Upper lobe of left lung (tissue), 4 donors: ENCODE measurements around the gene CEP95.

Source experiments
- POLR2AphosphoS5 ChIP-seq, 2 donors: sonication (generic); formaldehyde crosslinking; IDR thresholded peaks; one replicate each; pipeline ENCODE4 v1.5.1; 2017; ENCODE audit warnings: antibody characterized with exemption in 2 of 2
- TF ChIP-seq, protein P1 (sequence below), 6 experiments: fragments of 450-650 bp in 4 of 6; fragments of 200-600 bp in 2 of 6; sonication (generic) in 2 of 6; IDR thresholded peaks; one replicate each; pipeline ENCODE4 v1.5.1; 2016 to 2019; ENCODE audit warnings: antibody characterized with exemption in 6 of 6

DNA sequence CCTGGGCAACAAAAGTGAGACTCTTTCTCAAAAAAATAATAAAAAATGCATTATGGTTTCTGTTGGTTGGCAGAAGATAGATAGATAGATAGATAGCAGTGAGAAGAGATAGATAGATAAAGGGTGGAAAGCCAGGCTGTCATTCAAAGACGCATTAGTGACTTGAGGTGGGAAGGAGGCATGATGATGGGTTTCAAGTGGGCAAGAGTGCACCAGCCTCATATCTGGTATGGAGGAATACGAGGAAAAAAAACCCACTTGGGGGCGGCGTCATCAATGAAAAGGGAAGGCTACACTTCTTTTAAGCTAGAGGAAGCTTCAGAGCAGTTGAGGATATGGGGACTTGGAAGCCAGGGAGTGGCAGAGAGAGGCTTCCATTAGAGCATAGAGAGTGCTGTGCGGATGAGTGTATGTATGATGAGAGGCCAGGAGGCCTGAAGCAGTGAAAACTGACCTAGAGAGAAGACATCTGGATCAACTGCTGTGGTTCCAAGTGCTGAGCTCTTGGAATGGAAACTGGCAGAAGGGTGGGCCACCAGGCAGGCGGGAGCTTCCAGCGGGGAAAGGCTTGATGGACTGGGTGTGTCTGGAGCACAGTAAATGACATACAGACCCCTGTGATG, 31.8 kb downstream of the CEP95 start:
- TF ChIP-seq, protein P1, sequence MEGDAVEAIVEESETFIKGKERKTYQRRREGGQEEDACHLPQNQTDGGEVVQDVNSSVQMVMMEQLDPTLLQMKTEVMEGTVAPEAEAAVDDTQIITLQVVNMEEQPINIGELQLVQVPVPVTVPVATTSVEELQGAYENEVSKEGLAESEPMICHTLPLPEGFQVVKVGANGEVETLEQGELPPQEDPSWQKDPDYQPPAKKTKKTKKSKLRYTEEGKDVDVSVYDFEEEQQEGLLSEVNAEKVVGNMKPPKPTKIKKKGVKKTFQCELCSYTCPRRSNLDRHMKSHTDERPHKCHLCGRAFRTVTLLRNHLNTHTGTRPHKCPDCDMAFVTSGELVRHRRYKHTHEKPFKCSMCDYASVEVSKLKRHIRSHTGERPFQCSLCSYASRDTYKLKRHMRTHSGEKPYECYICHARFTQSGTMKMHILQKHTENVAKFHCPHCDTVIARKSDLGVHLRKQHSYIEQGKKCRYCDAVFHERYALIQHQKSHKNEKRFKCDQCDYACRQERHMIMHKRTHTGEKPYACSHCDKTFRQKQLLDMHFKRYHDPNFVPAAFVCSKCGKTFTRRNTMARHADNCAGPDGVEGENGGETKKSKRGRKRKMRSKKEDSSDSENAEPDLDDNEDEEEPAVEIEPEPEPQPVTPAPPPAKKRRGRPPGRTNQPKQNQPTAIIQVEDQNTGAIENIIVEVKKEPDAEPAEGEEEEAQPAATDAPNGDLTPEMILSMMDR (IDR thresholded peaks at IDR 0.05), result no peak
- no peak for TF ChIP-seq POLR2AphosphoS5 (IDR thresholded peaks at IDR 0.05)
